Measurements from ENCODE around the gene TMEM8B.

The TMEM8B gene

GRCh38 chr9:35856882-35857281 is 27.9 kb downstream of the TMEM8B start:
- no peaks in the 10 kb centered on the region for H3K9me3 ChIP-seq (ENCODE audit: control insufficient read depth, low read length)
- TF ChIP-seq, protein P1, sequence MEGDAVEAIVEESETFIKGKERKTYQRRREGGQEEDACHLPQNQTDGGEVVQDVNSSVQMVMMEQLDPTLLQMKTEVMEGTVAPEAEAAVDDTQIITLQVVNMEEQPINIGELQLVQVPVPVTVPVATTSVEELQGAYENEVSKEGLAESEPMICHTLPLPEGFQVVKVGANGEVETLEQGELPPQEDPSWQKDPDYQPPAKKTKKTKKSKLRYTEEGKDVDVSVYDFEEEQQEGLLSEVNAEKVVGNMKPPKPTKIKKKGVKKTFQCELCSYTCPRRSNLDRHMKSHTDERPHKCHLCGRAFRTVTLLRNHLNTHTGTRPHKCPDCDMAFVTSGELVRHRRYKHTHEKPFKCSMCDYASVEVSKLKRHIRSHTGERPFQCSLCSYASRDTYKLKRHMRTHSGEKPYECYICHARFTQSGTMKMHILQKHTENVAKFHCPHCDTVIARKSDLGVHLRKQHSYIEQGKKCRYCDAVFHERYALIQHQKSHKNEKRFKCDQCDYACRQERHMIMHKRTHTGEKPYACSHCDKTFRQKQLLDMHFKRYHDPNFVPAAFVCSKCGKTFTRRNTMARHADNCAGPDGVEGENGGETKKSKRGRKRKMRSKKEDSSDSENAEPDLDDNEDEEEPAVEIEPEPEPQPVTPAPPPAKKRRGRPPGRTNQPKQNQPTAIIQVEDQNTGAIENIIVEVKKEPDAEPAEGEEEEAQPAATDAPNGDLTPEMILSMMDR (IDR thresholded peaks at IDR 0.05), result no peak
- peaks cover 4% of the 10 kb centered on the region for H3K4me1 ChIP-seq
- no peaks in the 10 kb centered on the region for H3K36me3 ChIP-seq (ENCODE audit: control insufficient read depth, insufficient read depth, low read length)
- H3K9ac ChIP-seq, result no peak overlapping the region
- H3K79me2 ChIP-seq, result no peaks in the 10 kb centered on the region
- no peaks in the 10 kb centered on the region for H3K27me3 ChIP-seq (ENCODE audit: control insufficient read depth, insufficient read depth, low read length)
- no peak overlapping the region for H2AFZ ChIP-seq
- H3K4me2 ChIP-seq (ENCODE audit: low read length), result no peak overlapping the region
- no peak overlapping the region for H3K4me3 ChIP-seq (ENCODE audit: low read depth, low read length)
- no peak overlapping the region for H3K27ac ChIP-seq

- Histone ChIP-seq H3K79me2 (no peaks in the 10 kb centered on the region), H3K9me3 (ENCODE audit: control insufficient read depth, low read length) (no peaks in the 10 kb centered on the region), H3K4me2 (ENCODE audit: low read length) (no peak overlapping the region), H3K36me3 (ENCODE audit: control insufficient read depth, insufficient read depth, low read length) (no peaks in the 10 kb centered on the region), H3K27ac (no peak overlapping the region), H2AFZ (no peak overlapping the region), H3K4me1 (peaks cover 4% of the 10 kb centered on the region), H3K9ac (no peak overlapping the region), H3K27me3 (ENCODE audit: control insufficient read depth, insufficient read depth, low read length) (peaks cover under 1% of the 10 kb centered on the region), H3K4me3 (ENCODE audit: low read depth, low read length) (no peak overlapping the region)
- TF ChIP-seq, protein P1 (IDR thresholded peaks at IDR 0.05), result no peak
Measured at GRCh38 chr9:35858458-35858857, 29.4 kb downstream of the TMEM8B start.

GRCh38 chr9:35859310-35859989 is 30.4 kb downstream of the TMEM8B start:
- TF ChIP-seq, protein P1 (IDR thresholded peaks at IDR 0.05), result no peak

GRCh38 chr9:35859990-35860339 is 30.9 kb downstream of the TMEM8B start:
- H3K4me3 ChIP-seq (ENCODE audit: low read depth, low read length), result no peak overlapping the region
- no peak overlapping the region for H2AFZ ChIP-seq
- H3K36me3 ChIP-seq (ENCODE audit: control insufficient read depth, insufficient read depth, low read length), result no peaks in the 10 kb centered on the region
- H3K79me2 ChIP-seq, result no peaks in the 10 kb centered on the region
- no peak overlapping the region for H3K9ac ChIP-seq
- no peak overlapping the region for H3K27ac ChIP-seq
- no peaks in the 10 kb centered on the region for H3K9me3 ChIP-seq (ENCODE audit: control insufficient read depth, low read length)
- H3K4me2 ChIP-seq (ENCODE audit: low read length), result no peak overlapping the region
- H3K4me1 ChIP-seq, result peaks cover 4% of the 10 kb centered on the region
- TF ChIP-seq, protein P1 (IDR thresholded peaks at IDR 0.05), result no peak
- H3K27me3 ChIP-seq (ENCODE audit: control insufficient read depth, insufficient read depth, low read length), result peaks cover 2% of the 10 kb centered on the region

More at GRCh38 chr9:35859310-35859989, 30.4 kb downstream of the TMEM8B start:
- H3K4me1 ChIP-seq, result peaks cover 4% of the 10 kb centered on the region
- no peaks in the 10 kb centered on the region for H3K79me2 ChIP-seq
- H3K4me3 ChIP-seq (ENCODE audit: low read depth, low read length), result no peak overlapping the region
- H3K9me3 ChIP-seq (ENCODE audit: control insufficient read depth, low read length), result no peaks in the 10 kb centered on the region
- H2AFZ ChIP-seq, result no peak overlapping the region
- H3K4me2 ChIP-seq (ENCODE audit: low read length), result no peak overlapping the region
- no peak overlapping the region for H3K9ac ChIP-seq
- H3K27ac ChIP-seq, result no peak overlapping the region
- no peaks in the 10 kb centered on the region for H3K36me3 ChIP-seq (ENCODE audit: control insufficient read depth, insufficient read depth, low read length)
- H3K27me3 ChIP-seq (ENCODE audit: control insufficient read depth, insufficient read depth, low read length), result peaks cover 2% of the 10 kb centered on the region

All from parathyroid adenoma (tissue), 2 donors.